HG02938 (cell line): ENCODE results near the gene GLT8D2.

Experiments used
- ATAC-seq: cut with Tn5 transposase; IDR thresholded peaks from one replicate; pipeline ENCODE4 v1.9.1; 2021; ENCODE audit warnings: mild to moderate bottlenecking, moderate library complexity; ENCODE audit not compliant: unreplicated experiment

GLT8D2 gene

GRCh38 chr12:104003596-104003995, 46.4 kb downstream of the GLT8D2 start:
- no peak for ATAC-seq

DNA sequence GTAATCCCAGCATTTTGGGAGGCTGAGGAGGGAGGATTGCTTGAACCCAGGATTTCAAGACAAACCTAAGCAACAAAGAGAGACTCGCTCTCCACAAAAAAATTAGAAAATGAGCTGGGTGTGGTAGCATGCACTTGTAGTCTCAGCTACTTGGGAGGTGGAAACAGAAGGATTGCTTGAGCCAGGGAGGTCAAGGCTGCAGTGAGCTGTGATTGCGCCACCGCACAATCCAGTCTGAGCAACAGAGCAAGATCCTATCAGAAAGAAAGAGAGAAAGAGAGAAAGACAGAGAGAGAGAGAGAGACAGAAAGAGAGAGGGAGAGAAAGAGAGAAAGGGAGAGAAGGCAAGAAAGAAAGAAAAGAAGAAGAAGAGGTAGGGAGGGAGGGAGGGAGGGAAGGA, 47.3 kb downstream of the GLT8D2 start:
- no peak for ATAC-seq

DNA sequence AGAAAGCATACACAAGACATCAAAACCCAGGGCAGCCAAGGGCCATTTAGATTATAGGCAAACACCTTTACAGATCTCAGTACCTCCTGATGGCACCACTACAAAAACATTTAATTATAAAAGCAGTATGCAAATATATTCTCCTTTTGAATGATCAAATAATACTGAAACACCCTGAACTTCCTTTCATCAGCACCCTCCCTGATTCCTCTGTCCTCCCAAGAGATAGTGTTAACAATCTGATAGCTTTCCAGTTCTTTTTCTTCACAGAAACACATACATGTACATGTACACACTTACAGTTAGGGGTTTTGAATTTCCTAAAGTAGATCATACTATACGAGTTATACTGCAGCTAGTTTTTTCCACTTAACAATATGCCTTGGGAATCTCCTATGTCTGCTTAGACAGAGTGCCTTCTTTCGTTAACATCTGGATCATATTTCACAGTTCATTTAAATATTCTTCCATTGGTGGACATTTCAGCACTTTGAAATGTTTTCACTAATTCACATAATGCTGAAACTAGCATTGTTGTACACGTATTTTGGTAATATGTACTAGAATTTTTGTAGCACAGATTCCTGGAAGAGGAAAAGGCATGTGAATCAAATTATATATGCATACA, 49.1 kb downstream of the GLT8D2 start:
- ATAC-seq = no peak

DNA sequence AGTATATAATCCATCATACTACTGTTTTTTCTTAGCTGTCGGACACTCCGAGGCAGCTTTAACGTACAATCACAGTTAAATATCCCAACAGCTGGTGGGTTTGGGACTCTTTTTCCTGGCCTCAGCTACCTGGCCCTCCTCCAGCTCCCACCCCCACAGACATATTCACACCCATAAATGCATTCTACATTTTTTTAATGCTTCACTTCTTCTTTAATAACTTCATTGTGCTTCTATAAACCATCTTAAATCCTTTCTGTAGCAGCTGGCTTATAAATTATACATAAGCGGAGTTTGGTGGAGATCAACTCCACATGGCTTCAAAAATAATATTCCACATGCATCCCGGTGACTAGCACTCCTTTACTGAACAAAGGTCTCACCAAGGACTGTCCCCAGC, 51.0 kb downstream of the GLT8D2 start:
- ATAC-seq = no peak

- ATAC-seq = no peak
Observed at GRCh38 chr12:103997286-103997900, 52.6 kb downstream of the GLT8D2 start.

- no peak for ATAC-seq
Observed at GRCh38 chr12:103996595-103996994, 53.4 kb downstream of the GLT8D2 start.

DNA sequence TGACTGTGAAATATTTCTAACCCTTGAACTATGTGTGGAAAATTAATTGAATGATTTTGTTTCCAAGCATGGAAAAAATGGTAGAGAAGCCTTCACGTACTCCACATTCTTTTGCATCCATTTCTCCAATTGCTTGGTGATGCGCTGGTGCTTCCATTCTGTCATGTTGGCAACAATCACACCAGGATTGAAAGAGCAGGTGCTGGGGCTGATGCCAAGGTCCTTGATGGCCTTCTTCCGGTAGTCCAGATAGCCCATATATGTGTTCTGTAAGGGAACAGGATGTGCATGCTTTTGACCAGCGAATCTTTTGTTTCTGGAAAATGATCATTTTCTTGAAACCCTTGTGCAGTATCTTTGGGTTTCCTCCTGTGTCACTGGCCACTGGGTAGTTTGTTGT, 55.8 kb downstream of the GLT8D2 start:
- no peak for ATAC-seq

- ATAC-seq = no peak
Observed at GRCh38 chr12:103986829-103987228, 63.2 kb downstream of the GLT8D2 start.

DNA sequence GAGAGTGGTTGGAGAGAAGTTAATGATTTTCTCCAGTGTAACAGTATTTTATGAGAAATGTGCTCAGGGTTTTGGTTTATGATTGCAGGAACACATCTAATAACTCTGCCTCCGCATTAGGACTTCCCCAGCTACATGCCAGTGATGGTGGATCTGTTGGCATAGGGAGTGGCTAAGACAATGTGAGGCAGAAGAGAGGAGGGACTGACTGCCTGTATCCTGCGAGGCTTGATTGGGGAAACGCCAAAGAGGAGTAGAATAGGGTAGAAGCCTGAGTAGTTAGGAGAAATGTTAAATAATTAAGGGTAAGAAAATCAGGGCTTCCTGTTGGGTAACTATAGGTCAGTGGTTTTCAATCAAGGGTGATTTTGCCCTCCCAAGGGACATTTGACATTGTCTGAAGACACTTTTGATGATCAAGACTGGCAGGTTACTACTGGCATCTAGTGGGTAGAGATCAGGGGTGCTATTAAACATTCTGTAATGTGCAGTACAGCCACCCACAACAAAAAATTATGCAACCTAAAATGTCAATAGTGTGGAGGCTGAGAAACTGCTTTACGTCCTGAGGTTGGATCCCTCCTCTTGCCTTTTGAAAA, 71.5 kb downstream of the GLT8D2 start:
- no peak for ATAC-seq

- no peak for ATAC-seq
Observed at GRCh38 chr12:103975368-103975767, 74.6 kb downstream of the GLT8D2 start.

DNA sequence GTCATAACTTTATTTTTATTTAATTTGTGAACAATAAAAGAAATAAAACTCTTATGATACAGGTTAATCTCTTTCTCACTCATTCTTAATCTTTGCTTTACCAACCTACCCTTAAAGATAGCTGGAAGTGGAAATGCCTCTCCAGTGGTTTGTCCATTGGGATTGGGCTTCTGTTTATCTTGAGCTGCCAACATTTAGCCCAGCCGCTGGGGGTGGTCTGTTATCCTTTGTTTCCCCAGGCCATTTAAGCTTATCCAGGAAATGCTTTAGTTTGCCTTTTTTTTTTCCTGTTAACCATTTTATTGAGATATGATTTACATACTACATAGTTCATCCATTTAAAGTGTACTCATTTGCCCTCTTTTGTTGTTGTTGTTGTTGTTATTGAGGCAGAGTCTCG, 76.1 kb downstream of the GLT8D2 start:
- no peak for ATAC-seq

- no peak for ATAC-seq
Observed at GRCh38 chr12:103969391-103969790, 80.6 kb downstream of the GLT8D2 start.

GRCh38 chr12:103966736-103967135, 83.3 kb downstream of the GLT8D2 start:
- no peak for ATAC-seq

GRCh38 chr12:103965590-103966504, 84.1 kb downstream of the GLT8D2 start, which contains the start of gene TDG:
TDG (plus strand) TSS chr12:103965872; CDS start chr12:103966038, 166 bp downstream.
- peak; percentile 91 for ATAC-seq

DNA sequence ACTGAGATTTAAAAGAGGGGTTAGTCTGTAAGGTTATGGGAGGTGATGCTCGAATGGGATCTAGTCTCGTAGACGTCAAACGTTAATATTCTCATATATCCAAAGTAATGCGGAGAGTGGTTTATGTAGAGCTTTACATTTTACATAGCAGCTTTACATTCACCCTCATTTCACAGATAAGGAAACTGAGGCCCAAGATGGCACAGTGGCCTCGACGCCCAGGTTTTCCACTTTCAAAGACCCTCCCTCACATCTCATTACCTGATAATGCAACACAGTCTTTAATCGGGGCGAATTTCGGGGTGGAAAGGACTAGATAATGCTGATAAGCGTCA, 84.8 kb downstream of the GLT8D2 start:
- ATAC-seq = no peak

DNA sequence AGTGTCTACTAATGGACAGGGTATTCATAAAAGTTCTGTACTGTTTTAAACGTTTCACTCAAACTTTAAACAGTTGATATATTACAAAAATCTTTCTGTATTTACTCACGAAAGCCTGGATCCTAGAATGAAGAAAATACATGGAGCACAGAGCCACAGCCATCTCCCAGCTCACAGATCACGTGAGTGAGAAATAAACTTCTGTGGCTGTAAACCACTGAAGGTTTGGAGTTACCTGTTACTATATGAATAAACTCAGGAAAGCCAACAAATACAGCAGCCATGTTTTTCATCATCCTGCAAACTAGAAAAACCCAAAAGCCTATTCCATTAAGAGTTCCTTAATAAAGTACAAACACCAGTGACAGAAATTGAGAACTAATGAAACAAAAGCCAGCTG, 85.2 kb downstream of the GLT8D2 start:
- ATAC-seq = no peak

- ATAC-seq = no peak
Observed at GRCh38 chr12:103962493-103962892, 87.5 kb downstream of the GLT8D2 start.

DNA sequence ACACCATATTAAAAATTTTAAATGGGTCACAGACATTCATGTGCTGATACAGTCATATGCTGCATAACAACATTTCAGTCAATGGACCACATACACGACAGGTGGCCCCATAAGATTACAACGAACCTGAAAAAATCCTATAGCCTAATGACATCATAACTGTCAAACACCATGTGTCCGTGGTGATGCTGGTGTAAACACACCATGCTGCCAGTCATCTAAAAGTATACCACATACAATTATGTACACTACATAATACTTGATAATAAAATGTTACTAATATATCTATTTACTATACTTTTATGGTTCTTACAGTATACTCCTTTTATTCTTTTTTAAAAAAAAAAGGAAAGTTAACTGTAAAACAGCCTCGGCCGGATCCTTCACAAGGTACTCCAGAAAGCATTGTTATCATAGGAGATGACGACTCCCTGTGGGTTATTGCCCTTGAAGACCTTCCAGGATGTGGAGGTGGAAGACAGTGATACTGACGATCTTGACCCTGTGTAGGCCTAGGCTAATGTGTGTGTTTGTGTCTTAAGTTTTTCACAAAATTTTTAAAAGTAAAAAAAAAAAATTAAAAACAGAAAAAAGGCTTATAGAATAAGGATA, 89.3 kb downstream of the GLT8D2 start:
- ATAC-seq = no peak

GRCh38 chr12:103958621-103959020, 91.4 kb downstream of the GLT8D2 start:
- no peak for ATAC-seq

GRCh38 chr12:103957865-103958388, 92.1 kb downstream of the GLT8D2 start:
- ATAC-seq = no peak

DNA sequence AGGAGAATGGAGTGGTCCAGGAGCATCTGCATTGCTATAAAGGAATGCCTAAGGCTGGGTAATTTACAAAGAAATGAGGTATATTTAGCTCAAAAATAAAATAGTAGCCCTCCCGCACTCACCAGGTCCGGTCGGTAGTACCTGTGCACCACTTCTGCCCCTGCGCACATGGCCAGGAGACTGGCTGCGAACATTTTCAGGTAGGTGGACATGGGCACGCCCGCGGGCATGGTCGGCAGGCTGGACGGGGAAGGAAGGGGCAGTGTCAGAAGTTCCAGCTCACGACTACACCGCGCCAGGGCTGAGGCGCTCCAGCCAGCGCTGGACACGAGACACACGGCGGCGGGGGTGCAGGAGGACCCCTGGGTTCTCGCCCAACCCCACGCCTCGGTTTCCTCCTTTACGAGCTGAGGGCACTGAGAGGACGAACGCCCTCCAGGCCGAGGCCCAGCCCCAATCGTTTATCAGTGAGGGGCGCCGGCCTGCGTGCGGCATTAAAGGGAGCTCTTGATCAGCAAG, 93.4 kb downstream of the GLT8D2 start:
- peak; percentile 25 for ATAC-seq
